Measurements from ENCODE around the gene TMCC3. TPM values are rescaled to one million over a fixed set of nuclear protein-coding genes. Genes with fewer than 3 reads are reported as not detected.

Gene TMCC3
- total RNA-seq, 1 donor: 0.36 TPM

GRCh38 chr12:94660436-94660835 lies 10.1 kb upstream of the TMCC3 start:
- TF ChIP-seq CTCF (IDR thresholded peaks at IDR 0.05; ENCODE audit: extremely low read depth, low read depth, low read length): no peak
- no peak for DNase-seq (ENCODE audit: insufficient read length, low spot score, missing footprints)
- peaks cover 49% of the 10 kb centered on the region for H3K27me3 ChIP-seq (ENCODE audit: insufficient read depth, low read length)

GRCh38 chr12:94659346-94659930 lies 9.1 kb upstream of the TMCC3 start:
- no peak for TF ChIP-seq CTCF (IDR thresholded peaks at IDR 0.05; ENCODE audit: extremely low read depth, low read depth, low read length)
- H2AFZ ChIP-seq (ENCODE audit: low read length): no peak overlapping the region
- H3K4me2 ChIP-seq (ENCODE audit: insufficient read depth, low read length): no peak overlapping the region
- H4K20me1 ChIP-seq (ENCODE audit: insufficient read depth, low read length): no peaks in the 10 kb centered on the region
- no peak for DNase-seq (ENCODE audit: insufficient read length, low spot score, missing footprints)
- no peak overlapping the region for H3K4me3 ChIP-seq (ENCODE audit: insufficient read depth, low read length)
- H3K27me3 ChIP-seq (ENCODE audit: insufficient read depth, low read length): peaks cover 42% of the 10 kb centered on the region
- no peaks in the 10 kb centered on the region for H3K9me3 ChIP-seq (ENCODE audit: low read depth, low read length)
- no peaks in the 10 kb centered on the region for H3K79me2 ChIP-seq (ENCODE audit: insufficient read depth, low read length)
- H3K4me1 ChIP-seq (ENCODE audit: insufficient read depth, low read length): no peaks in the 10 kb centered on the region
- no peaks in the 10 kb centered on the region for H3K36me3 ChIP-seq (ENCODE audit: insufficient read depth, low read length)
- no peak overlapping the region for H3K27ac ChIP-seq (ENCODE audit: low read depth, low read length)

More at GRCh38 chr12:94660436-94660835, 10.1 kb upstream of the TMCC3 start:
- Histone ChIP-seq H4K20me1 (ENCODE audit: insufficient read depth, low read length) (no peaks in the 10 kb centered on the region), H3K4me2 (ENCODE audit: insufficient read depth, low read length) (no peak overlapping the region), H3K79me2 (ENCODE audit: insufficient read depth, low read length) (no peaks in the 10 kb centered on the region), H3K36me3 (ENCODE audit: insufficient read depth, low read length) (no peaks in the 10 kb centered on the region), H3K4me1 (ENCODE audit: insufficient read depth, low read length) (no peaks in the 10 kb centered on the region), H3K4me3 (ENCODE audit: insufficient read depth, low read length) (no peak overlapping the region), H3K9me3 (ENCODE audit: low read depth, low read length) (no peaks in the 10 kb centered on the region), H2AFZ (ENCODE audit: low read length) (no peak overlapping the region), H3K27ac (ENCODE audit: low read depth, low read length) (no peak overlapping the region)

GRCh38 chr12:94658931-94659330 lies 8.6 kb upstream of the TMCC3 start:
- Histone ChIP-seq H3K4me2 (ENCODE audit: insufficient read depth, low read length) (no peak overlapping the region), H3K9me3 (ENCODE audit: low read depth, low read length) (no peaks in the 10 kb centered on the region), H3K27ac (ENCODE audit: low read depth, low read length) (no peak overlapping the region), H3K79me2 (ENCODE audit: insufficient read depth, low read length) (no peaks in the 10 kb centered on the region), H3K36me3 (ENCODE audit: insufficient read depth, low read length) (no peaks in the 10 kb centered on the region), H3K27me3 (ENCODE audit: insufficient read depth, low read length) (peaks cover 45% of the 10 kb centered on the region), H3K4me3 (ENCODE audit: insufficient read depth, low read length) (no peak overlapping the region), H3K4me1 (ENCODE audit: insufficient read depth, low read length) (no peaks in the 10 kb centered on the region), H4K20me1 (ENCODE audit: insufficient read depth, low read length) (no peaks in the 10 kb centered on the region), H2AFZ (ENCODE audit: low read length) (no peak overlapping the region)
- TF ChIP-seq CTCF (IDR thresholded peaks at IDR 0.05; ENCODE audit: extremely low read depth, low read depth, low read length): no peak
- DNase-seq (ENCODE audit: insufficient read length, low spot score, missing footprints): no peak

GRCh38 chr12:94656556-94656955 lies 6.2 kb upstream of the TMCC3 start:
- Histone ChIP-seq H3K4me2 (ENCODE audit: insufficient read depth, low read length) (no peak overlapping the region), H3K4me3 (ENCODE audit: insufficient read depth, low read length) (no peak overlapping the region), H4K20me1 (ENCODE audit: insufficient read depth, low read length) (no peaks in the 10 kb centered on the region), H3K4me1 (ENCODE audit: insufficient read depth, low read length) (no peaks in the 10 kb centered on the region), H3K27ac (ENCODE audit: low read depth, low read length) (no peak overlapping the region), H2AFZ (ENCODE audit: low read length) (no peak overlapping the region), H3K36me3 (ENCODE audit: insufficient read depth, low read length) (no peaks in the 10 kb centered on the region), H3K27me3 (ENCODE audit: insufficient read depth, low read length) (peaks cover 42% of the 10 kb centered on the region), H3K9me3 (ENCODE audit: low read depth, low read length) (no peaks in the 10 kb centered on the region), H3K79me2 (ENCODE audit: insufficient read depth, low read length) (no peaks in the 10 kb centered on the region)
- DNase-seq (ENCODE audit: insufficient read length, low spot score, missing footprints): no peak
- no peak for TF ChIP-seq CTCF (IDR thresholded peaks at IDR 0.05; ENCODE audit: extremely low read depth, low read depth, low read length)

Data from osteoblast (primary cell).